ENCODE results near the gene THTPA.

The THTPA gene

GRCh38 chr14:23570806-23571483 lies 14.9 kb downstream of the THTPA start:
- H3K27ac ChIP-seq = no peak overlapping the region
- no peak for TF ChIP-seq CTCF (conservative IDR thresholded peaks at IDR 0.05)

GRCh38 chr14:23571701-23572523 lies 15.8 kb downstream of the THTPA start:
- H3K27ac ChIP-seq = no peak overlapping the region
- no peak for TF ChIP-seq CTCF (conservative IDR thresholded peaks at IDR 0.05)

- TF ChIP-seq CTCF (conservative IDR thresholded peaks at IDR 0.05) = no peak
- H3K27ac ChIP-seq = no peak overlapping the region
Observed at GRCh38 chr14:23572524-23572828, 16.4 kb downstream of the THTPA start.

GRCh38 chr14:23572836-23573235 lies 16.8 kb downstream of the THTPA start:
- H3K27ac ChIP-seq = no peak overlapping the region
- TF ChIP-seq CTCF (conservative IDR thresholded peaks at IDR 0.05) = no peak

- no peak overlapping the region for H3K27ac ChIP-seq
- TF ChIP-seq CTCF (conservative IDR thresholded peaks at IDR 0.05) = no peak
Observed at GRCh38 chr14:23573384-23574015, 17.4 kb downstream of the THTPA start.

GRCh38 chr14:23577004-23577681 lies 21.1 kb downstream of the THTPA start:
- H3K27ac ChIP-seq = no peak overlapping the region
- TF ChIP-seq CTCF (conservative IDR thresholded peaks at IDR 0.05) = no peak

Data from VCaP (cell line).